GM12878 (cell line): ENCODE results near the gene CDC37.
"Not testable (repeated sequence)": the region's sequence is repeated elsewhere in the genome, so short reads cannot be mapped to it uniquely, and the experiment has no call there.

Experiments used
- CHD2 ChIP-seq: IDR thresholded peaks from 2 replicates; pipeline ENCODE4 v1.6.1; 2011; ENCODE audit warnings: low read depth, low read length, improper control_type of control experiment, borderline replicate concordance
- CTCF ChIP-seq, 3 experiments: IDR thresholded peaks in 2 of 3; conservative IDR thresholded peaks in 1 of 3; 2 replicates each; pipeline ENCODE4 v1.5.1; 2011; ENCODE audit warnings: low read depth in 3 of 3, low read length in 3 of 3, mild to moderate bottlenecking in 3 of 3, control low read depth in 2 of 3, moderate library complexity in 2 of 3, inconsistent platforms in 1 of 3, mixed read lengths in 1 of 3; ENCODE audit not compliant: control insufficient read depth in 2 of 3, insufficient read depth in 1 of 3; ENCODE audit errors: extremely low read depth in 1 of 3
- HCFC1 ChIP-seq: fragments of 150-350 bp; IDR thresholded peaks from 2 replicates; pipeline ENCODE4 v1.6.1; 2014; ENCODE audit warnings: low read length
- LARP7 ChIP-seq: fragments of 450-650 bp; IDR thresholded peaks from 2 replicates; pipeline ENCODE4 v1.6.1; 2017; ENCODE audit warnings: mild to moderate bottlenecking

- TF ChIP-seq HCFC1; CTCF (IDR thresholded peaks at IDR 0.05 in 2 of 3, conservative IDR thresholded peaks at IDR 0.05 in 1 of 3; ENCODE audit: control insufficient read depth in 2 of 3, extremely low read depth in 1 of 3, insufficient read depth in 1 of 3, low read depth in 3 of 3, low read length in 3 of 3); CHD2; LARP7: not testable (repeated sequence)
Observed at GRCh38 chr19:10411224-10411623, 7.9 kb upstream of the CDC37 start.
